ENCODE results near the gene WDR20. TPM values are rescaled to one million over a fixed set of nuclear protein-coding genes. Genes with fewer than 3 reads are reported as not detected.
"Not testable (repeated sequence)": the region's sequence is repeated elsewhere in the genome, so short reads cannot be mapped to it uniquely, and the experiment has no call there.

Gene WDR20, protein sequence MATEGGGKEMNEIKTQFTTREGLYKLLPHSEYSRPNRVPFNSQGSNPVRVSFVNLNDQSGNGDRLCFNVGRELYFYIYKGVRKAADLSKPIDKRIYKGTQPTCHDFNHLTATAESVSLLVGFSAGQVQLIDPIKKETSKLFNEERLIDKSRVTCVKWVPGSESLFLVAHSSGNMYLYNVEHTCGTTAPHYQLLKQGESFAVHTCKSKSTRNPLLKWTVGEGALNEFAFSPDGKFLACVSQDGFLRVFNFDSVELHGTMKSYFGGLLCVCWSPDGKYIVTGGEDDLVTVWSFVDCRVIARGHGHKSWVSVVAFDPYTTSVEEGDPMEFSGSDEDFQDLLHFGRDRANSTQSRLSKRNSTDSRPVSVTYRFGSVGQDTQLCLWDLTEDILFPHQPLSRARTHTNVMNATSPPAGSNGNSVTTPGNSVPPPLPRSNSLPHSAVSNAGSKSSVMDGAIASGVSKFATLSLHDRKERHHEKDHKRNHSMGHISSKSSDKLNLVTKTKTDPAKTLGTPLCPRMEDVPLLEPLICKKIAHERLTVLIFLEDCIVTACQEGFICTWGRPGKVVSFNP
- 10 to 100 TPM; 30.1 to 34.2 TPM for total RNA-seq

DNA sequence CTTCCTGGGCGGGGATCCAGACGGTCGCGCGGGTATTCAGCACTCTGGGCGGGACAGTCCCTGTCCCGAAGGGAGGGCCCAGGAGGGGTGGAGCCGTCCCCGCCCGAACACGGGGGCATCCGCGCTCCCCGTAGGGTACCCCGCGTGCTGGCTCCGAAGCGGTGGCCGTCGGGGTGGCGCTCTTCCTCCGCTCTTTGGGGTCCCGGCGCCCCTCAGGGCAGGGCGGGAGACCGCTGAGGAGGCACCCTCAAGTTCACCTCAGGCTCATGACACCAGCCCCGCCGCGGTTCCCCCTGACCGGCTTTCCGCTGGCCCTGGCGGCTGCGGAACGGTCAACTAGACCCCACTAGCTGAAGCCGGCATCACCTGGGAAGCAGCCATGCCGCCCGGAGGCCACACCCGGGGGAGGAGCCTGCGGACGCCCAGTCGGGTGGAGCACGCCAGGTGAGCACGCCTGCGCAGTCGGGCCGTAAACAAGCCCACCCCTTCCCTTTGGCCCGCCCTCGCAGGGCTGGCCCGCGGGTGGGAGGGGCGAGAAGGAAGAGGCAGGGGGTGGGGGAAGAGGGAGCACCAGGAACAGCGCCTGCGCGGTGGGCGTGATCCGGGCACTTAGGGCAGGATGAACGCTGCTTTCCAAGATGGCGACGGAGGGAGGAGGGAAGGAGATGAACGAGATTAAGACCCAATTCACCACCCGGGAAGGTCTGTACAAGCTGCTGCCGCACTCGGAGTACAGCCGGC lies at the start of gene WDR20:
Gene WDR20 (plus strand): TSS at position 612 of the 741 bp plus-strand sequence. CDS start 27 bp downstream, at position 639.
- ATAC-seq (peak; percentile 90 to 95), DNase-seq (ENCODE audit: low spot score in 2 of 2) (peak; percentile 99 to 100)
- peaks cover 14 to 20% of the 10 kb centered on the region in 2 donors for H3K36me3 Mint-ChIP-seq
- peak within 1 kb of the TSS; percentile 97 to 98 for H3K27ac Mint-ChIP-seq
- H3K9me3 Mint-ChIP-seq = no peaks in the 10 kb centered on the region

DNA sequence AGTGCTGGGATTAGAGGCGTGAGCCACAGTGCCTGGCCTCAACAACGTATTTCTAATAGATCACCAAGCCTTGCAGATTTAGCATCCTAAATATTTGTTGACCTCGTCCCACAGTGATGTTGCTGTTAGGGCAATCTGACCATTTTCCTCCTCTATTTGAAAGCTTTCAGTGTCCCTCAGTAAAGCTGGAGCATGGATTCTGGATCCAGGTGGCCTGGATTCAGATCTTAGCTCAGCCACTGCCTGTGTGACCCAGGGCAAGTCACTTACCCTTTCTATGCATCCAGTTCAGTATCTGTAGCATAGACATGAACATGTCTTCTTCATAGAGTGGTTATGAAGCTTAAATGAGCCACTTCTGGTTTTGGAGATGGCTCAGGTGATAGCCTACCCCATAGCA lies 49.0 kb upstream of the WDR20 start:
- Mint-ChIP-seq H3K36me3 (peaks cover 12 to 26% of the 10 kb centered on the region in 2 donors), H3K27ac (peak overlapping the region in 1 of 2 donors; percentile 90), H3K9me3 (no peaks in the 10 kb centered on the region)
- no peak for ATAC-seq
- no peak for DNase-seq (ENCODE audit: low spot score in 2 of 2)

DNA sequence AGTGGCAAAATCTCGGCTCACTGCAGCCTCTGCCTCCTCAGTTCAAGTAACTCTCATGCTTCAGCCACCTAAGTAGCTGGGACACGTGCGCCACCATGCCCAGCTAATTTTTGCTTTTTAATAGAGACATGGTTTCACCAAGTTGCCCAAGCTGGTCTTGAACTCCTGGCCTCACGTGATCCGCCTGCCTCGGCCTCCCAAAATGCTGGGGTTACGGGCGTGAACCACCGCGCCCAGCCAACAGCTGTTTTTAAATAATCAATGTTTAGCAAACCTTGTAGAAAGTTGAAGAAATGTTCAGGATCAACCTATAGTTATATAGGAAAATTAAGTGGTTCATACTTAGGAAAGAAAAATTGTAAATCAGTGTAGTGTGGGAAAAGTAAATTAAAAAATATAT lies 46.9 kb upstream of the WDR20 start:
- ATAC-seq (no peak), DNase-seq (ENCODE audit: low spot score in 2 of 2) (no peak)
- H3K27ac Mint-ChIP-seq = no peak overlapping the region
- peaks cover 5 to 19% of the 10 kb centered on the region in 2 donors for H3K36me3 Mint-ChIP-seq
- H3K9me3 Mint-ChIP-seq = no peaks in the 10 kb centered on the region

DNA sequence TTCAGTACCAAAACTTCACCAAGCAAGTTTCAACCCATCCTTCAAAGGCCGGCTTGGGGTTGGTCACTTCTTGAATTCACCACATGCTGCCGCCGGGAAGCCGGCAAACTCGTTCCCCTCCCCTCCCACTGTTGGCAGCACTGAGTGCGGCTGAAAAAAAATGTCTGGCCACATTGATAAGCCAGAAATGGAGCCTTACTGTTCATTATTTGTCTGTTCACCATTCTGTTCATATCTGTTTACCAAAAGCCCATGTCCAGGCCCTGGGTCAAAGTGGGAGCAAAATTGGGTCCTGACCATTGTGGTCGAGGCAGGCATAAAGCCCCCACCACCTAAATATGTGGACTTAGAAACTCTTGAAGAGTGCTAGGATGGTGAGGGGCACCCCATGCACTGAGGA lies 45.6 kb upstream of the WDR20 start:
- DNase-seq (ENCODE audit: low spot score in 2 of 2) (no peak), ATAC-seq (no peak)
- H3K27ac Mint-ChIP-seq = peak overlapping the region in 1 of 2 donors; percentile 7
- peaks cover 0 to 10% of the 10 kb centered on the region in 2 donors for H3K36me3 Mint-ChIP-seq
- H3K9me3 Mint-ChIP-seq = no peaks in the 10 kb centered on the region

DNA sequence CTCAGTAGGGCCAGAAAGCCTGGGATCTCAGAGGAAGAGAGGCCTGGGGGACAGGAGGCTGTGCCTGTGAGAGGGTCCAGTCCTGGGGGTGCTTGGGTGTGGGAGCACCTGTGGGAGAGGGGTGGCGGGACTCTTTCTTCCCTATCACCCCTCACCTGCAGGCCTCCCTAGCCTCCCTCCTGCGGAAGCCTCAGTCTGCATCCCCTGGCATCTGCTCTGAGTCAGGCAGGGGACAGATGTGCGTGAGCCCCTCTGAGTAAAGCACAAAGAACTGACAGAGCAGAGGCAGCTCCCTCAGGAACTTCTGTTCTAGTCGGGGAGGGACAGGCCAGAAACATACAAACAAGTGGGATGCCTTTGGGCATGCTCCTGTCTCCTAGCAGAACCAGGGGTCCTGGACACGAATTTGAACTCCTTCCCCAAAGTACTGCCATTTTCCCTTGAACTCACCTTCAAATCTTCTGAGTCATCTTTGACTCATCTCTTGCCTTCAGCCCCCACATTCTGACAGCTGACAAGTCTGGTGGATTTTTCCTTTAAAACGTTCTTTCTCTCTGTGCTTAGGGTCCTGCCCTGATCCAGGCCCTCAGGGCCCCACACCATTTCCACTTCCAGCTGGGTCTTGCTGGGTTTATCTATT lies 44.3 kb upstream of the WDR20 start:
- ATAC-seq = peak; percentile 71 to 84
- Mint-ChIP-seq H3K36me3 (peaks cover 0 to under 1% of the 10 kb centered on the region in 2 donors), H3K27ac (peak overlapping the region; percentile 7 to 30), H3K9me3 (no peaks in the 10 kb centered on the region)
- no peak for DNase-seq (ENCODE audit: low spot score in 2 of 2)

DNA sequence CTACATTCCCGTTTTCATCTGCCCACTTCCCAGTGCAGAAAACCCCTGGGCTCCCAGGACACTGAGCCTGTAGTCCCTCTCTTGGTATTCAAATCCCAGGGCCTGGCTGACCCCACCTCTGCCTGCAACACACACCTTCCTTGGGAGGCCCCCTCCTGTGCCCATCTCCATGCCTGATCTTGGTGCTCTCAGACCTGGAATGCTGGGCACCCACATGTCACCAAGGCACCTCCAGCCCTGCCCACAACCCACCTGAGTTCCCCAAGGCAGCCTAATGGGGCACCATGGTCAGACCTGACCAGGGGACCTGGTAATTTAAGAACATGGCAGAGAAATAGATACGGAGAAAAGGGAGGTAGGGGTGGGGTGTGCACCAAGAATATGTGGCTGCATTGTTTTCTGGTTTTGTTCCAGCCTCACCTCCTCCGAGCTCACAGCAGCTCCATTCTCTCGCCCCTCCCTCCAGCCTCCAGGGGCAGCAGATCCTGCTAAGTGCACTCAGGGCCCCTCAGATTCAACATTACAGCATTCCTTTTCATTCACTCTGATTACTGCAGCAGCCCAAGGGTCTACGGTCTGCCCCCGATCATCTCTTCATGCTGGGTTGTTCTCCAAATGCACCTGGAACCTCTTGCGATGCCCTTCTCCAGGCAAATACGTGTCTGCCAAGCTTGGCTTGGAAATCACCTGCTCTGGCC lies 43.7 kb upstream of the WDR20 start:
- DNase-seq (ENCODE audit: low spot score in 2 of 2) = no peak
- Mint-ChIP-seq H3K36me3 (no peaks in the 10 kb centered on the region), H3K9me3 (no peaks in the 10 kb centered on the region), H3K27ac (peak overlapping the region in 1 of 2 donors; percentile 78)
- peak; percentile 7 to 30 for ATAC-seq

DNA sequence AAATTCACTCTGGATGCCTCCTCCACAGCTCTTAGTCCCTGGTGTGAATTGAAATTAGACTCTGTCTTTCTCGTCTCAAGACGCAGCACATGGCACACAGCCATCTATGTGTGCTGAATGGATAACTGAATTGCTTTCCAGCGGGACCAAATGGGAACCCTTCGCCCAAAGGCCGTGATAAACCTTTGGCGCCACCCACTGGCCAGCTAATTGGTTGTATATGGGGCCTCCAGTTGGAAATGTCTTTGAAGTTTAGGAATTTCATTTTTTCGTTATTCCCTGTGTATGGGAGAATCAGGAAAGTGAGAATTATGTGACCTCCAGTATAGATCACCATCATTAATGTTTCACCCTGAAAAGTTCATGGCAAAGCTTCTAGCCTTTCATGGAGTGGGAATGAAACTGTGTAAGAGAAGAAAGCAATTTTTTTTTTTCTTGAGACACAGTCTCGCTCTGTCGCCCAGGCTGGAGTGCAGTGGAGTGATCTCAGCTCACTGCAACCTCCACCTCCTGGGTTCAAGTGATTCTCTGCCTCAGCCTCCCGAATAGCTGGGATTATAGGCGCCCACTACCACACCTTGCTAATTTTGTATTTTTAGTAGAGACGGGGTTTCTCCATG lies 43.0 kb upstream of the WDR20 start:
- Mint-ChIP-seq H3K36me3 (no peaks in the 10 kb centered on the region), H3K9me3 (no peaks in the 10 kb centered on the region), H3K27ac (peak overlapping the region in 1 of 2 donors; percentile 78)
- DNase-seq (ENCODE audit: low spot score in 2 of 2) (peak; percentile 66 to 75), ATAC-seq (peak; percentile 62 to 79)

DNA sequence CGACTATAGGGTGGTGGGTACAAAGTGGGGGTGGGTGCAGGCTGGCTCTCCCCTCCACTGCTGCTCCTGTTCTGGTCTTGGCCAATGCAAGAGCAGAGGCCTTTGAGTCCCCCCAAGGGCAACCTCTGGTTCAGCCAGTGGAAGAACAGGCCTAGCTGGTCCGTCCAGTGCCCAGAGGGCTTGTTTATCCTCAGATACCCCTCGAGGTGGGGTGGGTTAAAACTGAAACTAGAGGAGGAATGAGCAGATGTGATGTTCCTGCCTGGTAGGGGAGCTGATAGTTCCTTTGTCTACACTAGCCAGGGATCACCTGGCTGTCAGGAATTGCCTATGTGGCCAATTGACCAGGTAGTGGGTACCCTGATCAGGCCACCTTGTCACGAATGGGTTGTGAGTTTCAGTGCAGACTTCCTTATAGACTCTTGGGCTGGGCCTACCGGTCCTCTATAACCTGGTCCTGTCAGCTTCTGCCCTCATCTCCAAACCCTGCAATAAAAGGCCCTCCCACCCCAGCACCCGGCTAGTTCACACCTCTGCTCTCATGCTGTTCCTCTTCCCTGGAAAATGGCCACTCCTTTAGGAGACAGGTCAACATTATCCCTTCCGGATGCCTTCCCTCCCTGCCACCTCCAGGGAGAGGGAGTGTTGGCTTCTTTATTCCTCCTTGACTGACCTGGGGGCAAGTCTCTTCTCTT lies 42.1 kb upstream of the WDR20 start:
- no peak overlapping the region for H3K27ac Mint-ChIP-seq
- H3K9me3 Mint-ChIP-seq = no peaks in the 10 kb centered on the region
- no peak for ATAC-seq

DNA sequence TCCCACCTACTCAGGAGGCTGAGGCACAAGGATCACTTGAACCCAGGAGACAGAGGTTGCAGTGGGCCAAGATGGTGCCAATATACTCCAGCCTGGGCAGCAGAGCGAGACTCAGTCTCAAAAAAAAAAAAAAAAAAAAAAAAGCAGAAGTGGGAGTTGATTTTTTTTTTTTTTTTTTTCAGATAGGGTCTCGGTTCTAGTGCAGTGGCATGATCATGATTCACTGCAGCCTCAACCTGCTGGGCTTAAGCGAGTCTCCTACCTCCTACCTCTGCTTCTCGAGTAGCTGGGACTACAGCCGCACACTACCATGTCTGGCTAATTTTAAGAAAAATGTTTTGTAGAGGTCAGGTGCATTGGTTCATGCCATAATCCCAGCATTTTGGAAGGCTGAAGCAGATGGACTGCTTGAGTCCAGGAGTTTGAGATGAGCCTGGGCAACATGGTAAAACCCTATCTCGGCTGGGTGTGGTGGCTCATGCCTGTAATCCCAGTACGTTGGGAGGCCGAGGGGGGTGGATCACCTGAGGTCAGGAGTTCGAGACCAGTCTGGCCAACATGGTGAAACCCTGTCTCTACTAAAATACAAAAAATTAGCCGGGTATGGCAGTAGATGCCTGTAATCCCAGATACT lies 36.5 kb upstream of the WDR20 start:
- Mint-ChIP-seq H3K36me3 (no peaks in the 10 kb centered on the region), H3K27ac (no peak overlapping the region), H3K9me3 (no peaks in the 10 kb centered on the region)
- ATAC-seq (no peak), DNase-seq (ENCODE audit: low spot score in 2 of 2) (no peak)

More for the DNA sequence above, 42.1 kb upstream of the WDR20 start:
- H3K36me3 Mint-ChIP-seq = no peaks in the 10 kb centered on the region
- no peak for DNase-seq (ENCODE audit: low spot score in 2 of 2)

DNA sequence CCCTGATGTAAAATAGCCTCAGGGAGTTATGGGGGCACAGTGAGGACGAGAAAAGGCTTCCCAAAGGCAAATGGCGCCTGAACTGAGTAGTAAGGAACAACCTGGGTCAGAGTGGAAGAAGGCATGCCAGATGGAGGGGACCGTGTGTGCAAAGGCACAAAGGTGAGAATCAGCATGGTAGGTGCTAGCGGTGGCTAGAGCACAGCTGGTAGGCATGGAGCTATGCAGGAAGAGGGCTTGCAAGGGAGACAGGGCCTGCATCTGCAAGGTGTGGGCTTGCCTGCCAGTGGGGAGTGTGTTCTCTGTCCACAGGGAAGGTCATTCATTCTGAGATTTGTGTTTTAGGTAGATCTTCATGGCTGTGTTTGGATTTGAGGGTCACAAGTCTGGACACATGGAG lies 34.3 kb upstream of the WDR20 start:
- Mint-ChIP-seq H3K9me3 (peaks cover 5 to 6% of the 10 kb centered on the region in 2 donors), H3K36me3 (peaks cover 11 to 12% of the 10 kb centered on the region in 2 donors), H3K27ac (no peak overlapping the region)
- no peak for ATAC-seq
- DNase-seq (ENCODE audit: low spot score in 2 of 2) = no peak

DNA sequence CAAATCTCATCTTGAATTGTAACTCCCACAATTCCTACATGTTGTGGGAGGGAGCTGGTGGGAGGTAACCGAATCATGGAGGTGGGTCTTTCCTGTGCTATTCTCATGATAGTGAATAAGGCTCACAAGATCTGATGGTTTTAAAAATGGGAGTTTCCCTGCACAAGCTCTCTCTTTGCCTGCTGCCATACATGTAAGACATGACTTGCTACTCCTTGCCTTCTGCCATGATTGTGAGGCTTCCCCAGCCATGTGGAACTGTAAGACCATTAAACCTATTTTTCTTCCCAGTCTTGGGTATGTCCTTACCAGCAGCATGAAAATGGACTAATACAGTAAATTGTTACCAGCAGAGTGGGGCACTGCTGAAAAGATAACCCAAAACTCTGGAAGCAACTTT lies 30.4 kb upstream of the WDR20 start:
- peaks cover 11 to 12% of the 10 kb centered on the region in 2 donors for H3K36me3 Mint-ChIP-seq
- H3K27ac Mint-ChIP-seq; H3K9me3 Mint-ChIP-seq; ATAC-seq; DNase-seq (ENCODE audit: low spot score in 2 of 2): not testable (repeated sequence)

DNA sequence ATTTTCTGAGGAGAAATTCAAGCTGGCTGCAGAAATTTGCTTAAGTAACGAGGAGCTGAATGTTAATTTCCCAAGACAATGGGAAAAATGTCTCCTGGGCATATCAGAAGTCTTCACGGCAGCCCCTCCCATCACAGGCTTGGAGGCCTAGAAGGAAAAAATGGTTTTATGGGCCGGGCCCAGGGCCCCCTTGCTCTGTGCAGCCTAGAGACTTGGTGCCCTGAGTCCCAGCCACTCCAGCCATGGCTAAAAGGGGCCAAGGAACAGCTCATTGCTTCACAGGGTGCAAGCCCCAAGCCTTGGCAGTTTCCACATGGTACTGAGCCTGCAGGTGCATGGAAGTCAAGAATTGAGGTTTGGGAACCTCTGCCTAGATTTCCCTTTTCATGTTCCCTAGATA lies 28.6 kb upstream of the WDR20 start:
- DNase-seq (ENCODE audit: low spot score in 2 of 2) = no peak
- Mint-ChIP-seq H3K27ac (no peak overlapping the region), H3K36me3 (peaks cover 11 to 12% of the 10 kb centered on the region in 2 donors), H3K9me3 (peaks cover 5 to 6% of the 10 kb centered on the region in 2 donors)
- ATAC-seq = no peak

DNA sequence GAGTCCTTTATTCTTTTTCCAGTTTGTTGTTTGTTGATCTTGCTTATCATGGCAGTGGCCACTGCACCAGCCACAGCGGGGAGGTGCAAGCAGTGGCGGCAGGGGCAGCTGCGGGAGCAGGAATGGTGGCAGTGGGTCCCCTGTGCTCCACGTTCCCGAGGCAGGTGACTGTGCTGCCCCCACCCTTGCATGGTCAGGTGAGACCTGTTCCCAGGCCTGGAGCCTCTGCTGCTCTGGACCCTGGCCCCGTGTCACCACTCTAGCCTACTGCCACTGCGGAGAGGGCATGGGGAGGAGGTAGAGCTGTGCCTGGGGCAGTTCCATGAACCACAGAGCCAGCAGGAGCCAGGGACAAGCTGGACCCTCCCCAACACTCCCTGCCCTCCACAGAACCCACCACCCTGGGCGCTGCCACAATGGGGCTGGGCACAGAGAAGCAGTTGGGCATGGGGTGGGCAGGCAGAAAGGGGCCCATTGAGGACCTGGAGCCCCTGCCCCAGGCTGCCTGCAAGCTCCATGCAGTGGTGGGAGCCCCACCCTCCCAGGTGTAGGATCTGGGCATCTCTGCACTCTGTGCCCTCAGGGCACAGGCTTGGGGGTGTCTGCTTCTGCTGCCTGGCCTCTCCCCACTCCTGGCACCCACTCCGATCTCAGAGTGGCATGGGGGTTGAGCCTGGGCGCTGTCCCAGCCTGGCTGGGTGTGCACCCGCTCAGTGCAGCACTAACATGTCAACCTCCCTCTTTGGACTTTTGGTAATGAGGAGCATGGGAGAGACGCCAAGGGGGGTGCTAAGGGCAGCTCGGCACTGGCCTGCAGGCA lies 23.1 kb upstream of the WDR20 start:
- no peak for ATAC-seq
- peaks cover 0 to 5% of the 10 kb centered on the region in 2 donors for H3K9me3 Mint-ChIP-seq
- H3K36me3 Mint-ChIP-seq = peaks cover 7 to 10% of the 10 kb centered on the region in 2 donors

DNA sequence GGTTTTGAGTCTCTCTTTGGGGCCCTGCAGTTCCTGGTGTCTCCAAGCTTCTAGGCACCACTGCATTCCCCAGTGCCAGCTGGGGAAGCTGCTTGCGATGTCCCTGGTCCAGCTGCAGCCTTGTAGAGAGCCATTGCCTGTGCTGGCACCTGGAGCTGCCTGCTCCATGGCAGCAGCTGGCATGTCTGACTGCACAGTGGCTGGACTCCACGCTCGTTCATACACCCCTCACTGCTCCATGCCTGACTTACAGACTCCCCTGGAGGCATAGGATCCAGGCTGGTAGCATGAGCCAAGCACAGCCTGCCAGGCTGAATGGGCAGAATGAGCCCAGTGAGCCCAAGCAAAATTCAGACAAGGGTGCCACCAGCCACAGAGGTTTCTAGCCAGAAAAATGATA lies 21.8 kb upstream of the WDR20 start:
- ATAC-seq = no peak
- peak overlapping the region in 1 of 2 donors; percentile 65 for H3K27ac Mint-ChIP-seq
- H3K36me3 Mint-ChIP-seq = peaks cover 7 to 10% of the 10 kb centered on the region in 2 donors
- peaks cover 0 to 5% of the 10 kb centered on the region in 2 donors for H3K9me3 Mint-ChIP-seq
- DNase-seq (ENCODE audit: low spot score in 2 of 2) = no peak

More for the DNA sequence above, 23.1 kb upstream of the WDR20 start:
- peak overlapping the region in 1 of 2 donors; percentile 42 for H3K27ac Mint-ChIP-seq
- DNase-seq (ENCODE audit: low spot score in 2 of 2) = peak in 1 of 2 donors; percentile 21
